Measurements from ENCODE around the gene GTF2IRD1. TPM values are rescaled to one million over a fixed set of nuclear protein-coding genes. Genes with fewer than 3 reads are reported as not detected.
"Not testable (repeated sequence)": the region's sequence is repeated elsewhere in the genome, so short reads cannot be mapped to it uniquely, and the experiment has no call there.

Gene GTF2IRD1
- total RNA-seq, 4 donors from 2014 or later = 2.8 to 27.1 (median 17.1) TPM

- DNase-seq = no peak
- H3K36me3 ChIP-seq = peaks cover 0 to 31% (median 0%) of the 10 kb centered on the region in 3 donors
These were observed 82.2 kb downstream of the GTF2IRD1 start for GRCh38 chr7:74535951-74536356.

GRCh38 chr7:74541937-74542336, 88.2 kb downstream of the GTF2IRD1 start:
- not testable (repeated sequence) for H3K27ac ChIP-seq, H3K27me3 ChIP-seq, H3K4me1 ChIP-seq, H3K4me3 ChIP-seq, H3K9me3 ChIP-seq, DNase-seq
- peaks cover 0 to 18% (median 0%) of the 10 kb centered on the region in 3 donors for H3K36me3 ChIP-seq

More at GRCh38 chr7:74535951-74536356, 82.2 kb downstream of the GTF2IRD1 start:
- Histone ChIP-seq H3K4me3 (no peak overlapping the region), H3K4me1 (no peaks in the 10 kb centered on the region), H3K9me3 (no peaks in the 10 kb centered on the region), H3K27ac (no peak overlapping the region), H3K27me3 (no peaks in the 10 kb centered on the region)
- TF ChIP-seq POLR2A (IDR thresholded peaks at IDR 0.05) (no peak), CTCF (IDR thresholded peaks at IDR 0.05) (no peak)

- Histone ChIP-seq H3K4me1 (no peaks in the 10 kb centered on the region), H3K9me3 (peaks cover 0 to 6% (median 0%) of the 10 kb centered on the region in 4 donors), H3K36me3 (peaks cover 0 to 19% (median 0%) of the 10 kb centered on the region in 3 donors), H3K27me3 (no peaks in the 10 kb centered on the region), H3K4me3 (no peak overlapping the region), H3K27ac (no peak overlapping the region)
- no peak for TF ChIP-seq POLR2A (IDR thresholded peaks at IDR 0.05)
- TF ChIP-seq CTCF (IDR thresholded peaks at IDR 0.05) = no peak
- no peak for DNase-seq
These were observed 88.9 kb downstream of the GTF2IRD1 start for GRCh38 chr7:74542558-74543117.

- TF ChIP-seq CTCF (IDR thresholded peaks at IDR 0.05) = peak in 4 of 6 experiments; percentile 38 to 78 (median 72)
- no peak for TF ChIP-seq POLR2A (IDR thresholded peaks at IDR 0.05)
- peaks cover 0 to 6% (median 0%) of the 10 kb centered on the region in 4 donors for H3K9me3 ChIP-seq
- peaks cover 0 to 9% (median 0%) of the 10 kb centered on the region in 3 donors for H3K36me3 ChIP-seq
- peak in 2 of 3 donors; percentile 70 to 71 for DNase-seq
- H3K27me3 ChIP-seq = no peaks in the 10 kb centered on the region
- H3K4me1 ChIP-seq = no peaks in the 10 kb centered on the region
- no peak overlapping the region for H3K4me3 ChIP-seq
- peak overlapping the region in 2 of 4 donors; percentile 9 to 45 for H3K27ac ChIP-seq
These were observed 91.2 kb downstream of the GTF2IRD1 start for GRCh38 chr7:74544706-74545469.

GRCh38 chr7:74545921-74546320, 92.2 kb downstream of the GTF2IRD1 start:
- Histone ChIP-seq H3K27me3 (no peaks in the 10 kb centered on the region), H3K9me3 (peaks cover 0 to 6% (median 0%) of the 10 kb centered on the region in 4 donors), H3K4me3 (no peak overlapping the region), H3K27ac (peak overlapping the region in 1 of 4 donors; percentile 45), H3K4me1 (no peaks in the 10 kb centered on the region), H3K36me3 (peaks cover 0 to 5% (median 0%) of the 10 kb centered on the region in 3 donors)
- TF ChIP-seq CTCF (IDR thresholded peaks at IDR 0.05) = no peak
- TF ChIP-seq POLR2A (IDR thresholded peaks at IDR 0.05) = no peak
- no peak for DNase-seq

GRCh38 chr7:74553596-74554012, 99.9 kb downstream of the GTF2IRD1 start:
- H3K9me3 ChIP-seq, H3K27me3 ChIP-seq, H3K4me1 ChIP-seq, DNase-seq, H3K27ac ChIP-seq, H3K4me3 ChIP-seq, H3K36me3 ChIP-seq: not testable (repeated sequence)

Measured in Peyer's patch (tissue), 4 donors.